ENCODE measurements around the gene NEURL1. TPM values are rescaled to one million over a fixed set of nuclear protein-coding genes. Genes with fewer than 3 reads are reported as not detected.

NEURL1 gene
- total RNA-seq, 1 experiment from 2014 or later: 4.8 TPM

DNA sequence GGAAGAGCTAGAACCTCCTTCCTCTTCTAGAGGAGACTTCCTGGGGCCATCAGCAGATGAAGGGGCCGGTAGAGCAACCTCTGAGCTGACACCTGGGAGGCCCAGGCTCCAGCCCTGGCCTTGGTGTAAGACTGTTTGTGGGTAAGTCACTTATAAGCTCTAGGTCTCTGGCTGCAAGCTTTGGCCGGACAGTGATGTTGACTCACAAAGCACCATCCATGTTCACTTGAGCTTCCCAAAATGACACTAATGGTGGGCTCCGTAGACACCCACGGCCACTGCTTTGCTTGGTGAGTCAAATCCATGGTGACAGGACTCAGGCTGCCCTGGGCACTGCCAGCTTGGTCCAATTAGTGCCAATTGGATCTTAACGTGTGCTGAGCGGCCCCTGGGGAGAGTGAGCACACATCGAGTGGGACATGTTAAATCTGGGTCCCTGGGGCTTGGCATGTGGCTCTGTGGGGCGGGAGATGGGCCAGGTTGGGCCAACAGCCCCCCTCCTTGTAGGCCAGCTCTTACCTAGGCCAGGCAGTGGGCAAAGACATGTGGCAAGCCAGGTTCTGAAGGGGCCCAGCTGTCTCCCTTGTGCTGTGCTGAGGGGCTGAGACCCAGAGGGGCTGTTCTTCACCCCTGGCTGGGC is 16.7 kb downstream of the NEURL1 start:
- ChIA-PET POLR2A (ENCODE audit: unreplicated experiment) (no interaction called here), CTCF (interaction anchor here (0.6 to 0.7 kb wide), 2 partner anchors 19 to 177 kb away, joined by 3 read pairs; no protein-coding TSS in a partner anchor)
- peaks cover 7% of the 10 kb centered on the region for H3K4me1 ChIP-seq (replicated peaks; ENCODE audit: insufficient read depth)
- H2AFZ ChIP-seq: no peak overlapping the region
- no peak overlapping the region for H3K27ac ChIP-seq
- H4K20me1 ChIP-seq (ENCODE audit: insufficient read depth): no peaks in the 10 kb centered on the region
- no peaks in the 10 kb centered on the region for H3K79me2 ChIP-seq (ENCODE audit: low read depth)
- DNase-seq: no peak
- intact Hi-C loops (cut with micrococcal nuclease; ENCODE audit: unreplicated experiment): no loop called here
- no peaks in the 10 kb centered on the region for H3K9me2 ChIP-seq (ENCODE audit: insufficient read depth)
- peaks cover 1% of the 10 kb centered on the region; the same call in 1 of the 2 replicates for H3F3A ChIP-seq (ENCODE audit: insufficient read depth, low read depth)
- H3K4me3 ChIP-seq: no peak overlapping the region
- BruUV-seq (replicated peaks): no TSS peak
- TF ChIP-seq EZH2 (IDR thresholded peaks at IDR 0.05; ENCODE audit: low read depth): no peak
- TF ChIP-seq CTCF (conservative IDR thresholded peaks at IDR 0.05): no peak
- no peaks in the 10 kb centered on the region for H3K27me3 ChIP-seq (ENCODE audit: insufficient read depth, low read depth)
- no peaks in the 10 kb centered on the region for H3K36me3 ChIP-seq (ENCODE audit: low read depth)
- H3K4me2 ChIP-seq: no peak overlapping the region
- no peaks in the 10 kb centered on the region for H3K9me3 ChIP-seq (ENCODE audit: insufficient read depth, low read depth)

- Histone ChIP-seq H3K27ac (no peak overlapping the region), H3K27me3 (ENCODE audit: insufficient read depth, low read depth) (no peaks in the 10 kb centered on the region), H3K4me2 (no peak overlapping the region), H3K4me1 (replicated peaks; ENCODE audit: insufficient read depth) (peaks cover 6% of the 10 kb centered on the region; the same call in 1 of the 2 replicates), H3K4me3 (no peak overlapping the region), H3K9me2 (ENCODE audit: insufficient read depth) (no peaks in the 10 kb centered on the region), H3K36me3 (ENCODE audit: low read depth) (no peaks in the 10 kb centered on the region), H3K9me3 (ENCODE audit: insufficient read depth, low read depth) (no peaks in the 10 kb centered on the region), H3F3A (ENCODE audit: insufficient read depth, low read depth) (peaks cover 4% of the 10 kb centered on the region; the same call in 1 of the 2 replicates), H3K79me2 (ENCODE audit: low read depth) (no peaks in the 10 kb centered on the region), H2AFZ (no peak overlapping the region), H4K20me1 (ENCODE audit: insufficient read depth) (no peaks in the 10 kb centered on the region)
- no TSS peak for BruUV-seq (replicated peaks)
- intact Hi-C loops (cut with micrococcal nuclease; ENCODE audit: unreplicated experiment): no loop called here
- no peak for TF ChIP-seq CTCF (conservative IDR thresholded peaks at IDR 0.05)
- no peak for TF ChIP-seq EZH2 (IDR thresholded peaks at IDR 0.05; ENCODE audit: low read depth)
- no peak for DNase-seq
- ChIA-PET CTCF (no interaction called here), POLR2A (ENCODE audit: unreplicated experiment) (no interaction called here)
These were observed 17.6 kb downstream of the NEURL1 start for GRCh38 chr10:103510791-103511752.

DNA sequence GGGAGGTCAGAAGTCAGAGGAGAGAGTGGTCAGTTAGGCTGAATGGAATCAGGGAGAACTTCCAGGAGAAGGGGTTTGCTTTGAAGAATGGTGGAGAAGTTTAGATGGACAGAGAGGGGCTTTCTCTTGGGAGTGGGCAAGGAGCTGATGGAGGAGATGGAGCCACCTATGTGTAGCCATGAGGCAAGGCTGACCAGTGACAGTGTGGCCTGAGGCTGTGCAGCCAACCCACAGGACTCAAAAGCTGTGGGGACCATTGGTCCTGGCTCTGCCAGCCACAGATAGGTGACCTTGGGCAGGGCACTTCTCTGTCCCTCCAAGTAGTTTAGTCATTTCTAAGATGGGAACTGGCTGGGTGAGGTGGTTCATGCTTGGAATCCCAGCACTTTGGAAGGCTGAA is 18.7 kb downstream of the NEURL1 start:
- Histone ChIP-seq H3K9me2 (ENCODE audit: insufficient read depth) (no peaks in the 10 kb centered on the region), H2AFZ (no peak overlapping the region), H3F3A (ENCODE audit: insufficient read depth, low read depth) (peaks cover 4% of the 10 kb centered on the region; the same call in 1 of the 2 replicates), H3K9me3 (ENCODE audit: insufficient read depth, low read depth) (no peaks in the 10 kb centered on the region), H3K27me3 (ENCODE audit: insufficient read depth, low read depth) (no peaks in the 10 kb centered on the region), H3K36me3 (ENCODE audit: low read depth) (no peaks in the 10 kb centered on the region), H3K4me3 (no peak overlapping the region), H3K27ac (no peak overlapping the region), H3K4me1 (replicated peaks; ENCODE audit: insufficient read depth) (peaks cover 6% of the 10 kb centered on the region; the same call in 1 of the 2 replicates), H3K79me2 (ENCODE audit: low read depth) (no peaks in the 10 kb centered on the region), H4K20me1 (ENCODE audit: insufficient read depth) (no peaks in the 10 kb centered on the region), H3K4me2 (no peak overlapping the region)
- POLR2A ChIA-PET (ENCODE audit: unreplicated experiment): no interaction called here
- BruUV-seq (replicated peaks): no TSS peak
- no peak for DNase-seq
- CTCF ChIA-PET: no interaction called here
- intact Hi-C loops (cut with micrococcal nuclease; ENCODE audit: unreplicated experiment): no loop called here
- TF ChIP-seq CTCF (conservative IDR thresholded peaks at IDR 0.05): no peak
